Hematopoietic multipotent progenitor cell (in vitro differentiated cells): ENCODE data around the gene TSSK6. TPM values are rescaled to one million over a fixed set of nuclear protein-coding genes. Genes with fewer than 3 reads are reported as not detected.

Experiments
- DNase-seq, 3 donors: peaks; one replicate each; pipeline ENCODE4 v3.0.0-alpha.2; 2011 to 2015; ENCODE audit warnings: low read depth in 2 of 3, low spot score in 2 of 3
- total RNA-seq: library from RNA; depleted of rRNA; stranded (reverse); fragments of >200 nt; gene quantifications from one replicate; pipeline ENCODE4 v1.2.3, GENCODE V29; 2012

TSSK6 gene
- 5.4 TPM for total RNA-seq

GRCh38 chr19:19514881-19515641 is at the start of gene TSSK6:
TSSK6 (minus strand) TSS chr19:19515548; CDS start chr19:19515427, 121 bp downstream.
- DNase-seq, result no peak

- no peak for DNase-seq
Measured at GRCh38 chr19:19563348-19563848, 48.0 kb upstream of the TSSK6 start.

GRCh38 chr19:19562665-19563347 is 47.5 kb upstream of the TSSK6 start:
- no peak for DNase-seq

GRCh38 chr19:19561946-19562664 is 46.8 kb upstream of the TSSK6 start:
- DNase-seq, result no peak

- DNase-seq, result peak in 1 of 3 donors; percentile 52
Measured at GRCh38 chr19:19559931-19560330, 44.6 kb upstream of the TSSK6 start.

GRCh38 chr19:19558636-19559035 is 43.3 kb upstream of the TSSK6 start:
- DNase-seq, result no peak

- DNase-seq, result no peak
Measured at GRCh38 chr19:19558055-19558454, 42.7 kb upstream of the TSSK6 start.

- DNase-seq, result peak in 1 of 3 donors; percentile 31
Measured at GRCh38 chr19:19554074-19555023, 39.0 kb upstream of the TSSK6 start.

- no peak for DNase-seq
Measured at GRCh38 chr19:19553670-19554069, 38.3 kb upstream of the TSSK6 start.

GRCh38 chr19:19552798-19553197 is 37.5 kb upstream of the TSSK6 start:
- DNase-seq, result no peak

GRCh38 chr19:19551853-19552192 is 36.5 kb upstream of the TSSK6 start:
- DNase-seq, result no peak

- DNase-seq, result no peak
Measured at GRCh38 chr19:19550972-19551852, 35.9 kb upstream of the TSSK6 start.

GRCh38 chr19:19550485-19550929 is 35.2 kb upstream of the TSSK6 start:
- no peak for DNase-seq

GRCh38 chr19:19549804-19550464 is 34.6 kb upstream of the TSSK6 start:
- no peak for DNase-seq

- DNase-seq, result no peak
Measured at GRCh38 chr19:19548915-19549759, 33.8 kb upstream of the TSSK6 start.

- DNase-seq, result no peak
Measured at GRCh38 chr19:19547674-19548336, 32.5 kb upstream of the TSSK6 start.

- no peak for DNase-seq
Measured at GRCh38 chr19:19546751-19547162, 31.4 kb upstream of the TSSK6 start.
